Stimulated activated naive CD4-positive, alpha-beta T cell (primary cell): ENCODE data around the gene MGMT.

ENCODE experiments used
- DNase-seq, 6 experiments: peaks; one replicate each; lab custom pipeline; 2025; lab: John Stamatoyannopoulos, UW

MGMT gene

GRCh38 chr10:129689671-129690071, 222.6 kb downstream of the MGMT start:
- DNase-seq: no peak

- no peak for DNase-seq
Measured at GRCh38 chr10:129690248-129691070, 223.4 kb downstream of the MGMT start.

- no peak for DNase-seq
Measured at GRCh38 chr10:129692695-129693094, 225.7 kb downstream of the MGMT start.

- no peak for DNase-seq
Measured at GRCh38 chr10:129693382-129693781, 226.3 kb downstream of the MGMT start.

- no peak for DNase-seq
Measured at GRCh38 chr10:129694184-129694583, 227.1 kb downstream of the MGMT start.

DNA sequence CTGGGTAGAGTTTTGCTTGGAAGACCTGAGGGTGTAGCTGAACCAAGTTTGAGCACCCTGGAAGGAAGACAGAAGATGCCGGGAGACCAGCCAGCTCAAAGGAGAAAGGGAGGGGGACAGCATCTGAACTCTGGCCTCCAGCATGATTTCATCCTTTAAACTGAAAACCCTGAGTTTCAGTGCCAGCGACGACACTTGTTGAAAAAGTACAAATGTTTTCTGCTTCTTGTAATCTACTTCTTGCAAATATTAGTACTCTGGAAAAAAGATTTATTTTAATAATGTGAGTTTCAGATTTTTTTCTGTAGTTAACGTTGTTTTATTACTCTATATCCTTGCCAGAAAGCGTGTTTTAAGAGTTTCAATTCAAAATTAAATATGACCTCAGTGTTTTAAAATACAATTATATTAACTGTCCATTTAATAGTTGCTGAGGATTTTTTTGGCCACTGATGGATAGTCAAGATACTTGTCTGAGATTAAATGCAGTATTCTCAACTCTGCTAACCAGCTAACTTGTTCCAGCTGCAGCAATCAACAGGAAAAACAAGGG, 227.7 kb downstream of the MGMT start:
- DNase-seq: no peak

- no peak for DNase-seq
Measured at GRCh38 chr10:129695671-129696070, 228.6 kb downstream of the MGMT start.

- DNase-seq: no peak
Measured at GRCh38 chr10:129696636-129697035, 229.6 kb downstream of the MGMT start.

DNA sequence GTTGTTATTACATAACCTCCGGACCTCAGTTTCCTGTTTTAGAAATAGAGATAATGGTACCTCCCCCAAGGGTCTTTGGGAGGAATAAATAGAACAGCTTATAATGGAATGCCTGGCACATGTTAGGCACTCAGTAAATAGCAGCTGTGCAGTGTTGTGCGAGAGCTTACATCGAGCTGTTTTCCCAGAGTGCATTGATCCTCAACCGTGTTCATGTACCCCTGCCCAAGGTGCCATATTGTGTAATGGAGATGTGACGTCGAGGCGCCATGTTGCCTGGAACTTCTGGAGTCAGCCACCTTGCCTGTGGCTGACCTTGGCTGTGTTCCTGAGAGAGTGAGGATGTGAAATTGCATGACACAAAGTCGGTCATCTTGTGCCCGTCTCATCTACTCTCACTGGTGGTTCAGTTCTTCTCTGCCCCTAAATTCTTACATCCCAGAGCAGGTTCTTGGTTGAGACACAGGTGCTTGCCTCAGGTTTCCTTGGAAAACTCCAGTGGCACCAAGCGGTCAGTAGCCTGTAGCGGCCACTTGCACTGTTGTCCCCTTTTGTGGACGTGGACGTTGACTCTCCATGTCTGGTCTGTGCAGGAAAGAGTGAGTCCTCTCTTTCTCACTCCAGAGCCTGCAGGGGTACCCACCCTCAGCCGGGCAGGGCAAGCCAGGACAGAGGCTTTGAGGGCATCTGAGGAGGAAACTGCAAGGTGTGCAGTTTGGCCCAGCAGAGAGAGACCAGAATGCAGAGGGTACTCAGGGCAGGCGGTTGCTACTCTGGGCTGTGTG, 230.6 kb downstream of the MGMT start:
- DNase-seq: no peak

GRCh38 chr10:129699722-129700340, 232.8 kb downstream of the MGMT start:
- no peak for DNase-seq

DNA sequence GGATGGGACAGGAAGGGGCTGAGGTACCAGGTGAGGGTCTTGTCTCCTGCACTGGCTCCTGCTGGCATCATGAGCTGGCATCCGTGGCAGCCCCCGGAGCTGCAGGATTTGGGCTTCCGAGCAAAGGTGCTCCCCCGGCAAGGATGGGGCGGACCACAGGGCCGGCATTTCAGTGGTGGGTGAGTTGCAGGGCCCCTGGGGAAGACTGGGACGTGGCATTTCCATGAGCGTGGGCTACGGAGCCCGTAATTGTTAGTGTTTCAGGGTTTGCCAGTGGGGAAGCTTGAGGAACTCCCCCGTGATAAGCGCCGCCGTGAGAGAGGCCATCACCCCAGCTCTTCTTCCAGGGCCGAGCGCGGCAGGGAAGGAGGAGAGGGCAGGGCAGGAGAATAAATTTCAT, 235.6 kb downstream of the MGMT start:
- DNase-seq: no peak

DNA sequence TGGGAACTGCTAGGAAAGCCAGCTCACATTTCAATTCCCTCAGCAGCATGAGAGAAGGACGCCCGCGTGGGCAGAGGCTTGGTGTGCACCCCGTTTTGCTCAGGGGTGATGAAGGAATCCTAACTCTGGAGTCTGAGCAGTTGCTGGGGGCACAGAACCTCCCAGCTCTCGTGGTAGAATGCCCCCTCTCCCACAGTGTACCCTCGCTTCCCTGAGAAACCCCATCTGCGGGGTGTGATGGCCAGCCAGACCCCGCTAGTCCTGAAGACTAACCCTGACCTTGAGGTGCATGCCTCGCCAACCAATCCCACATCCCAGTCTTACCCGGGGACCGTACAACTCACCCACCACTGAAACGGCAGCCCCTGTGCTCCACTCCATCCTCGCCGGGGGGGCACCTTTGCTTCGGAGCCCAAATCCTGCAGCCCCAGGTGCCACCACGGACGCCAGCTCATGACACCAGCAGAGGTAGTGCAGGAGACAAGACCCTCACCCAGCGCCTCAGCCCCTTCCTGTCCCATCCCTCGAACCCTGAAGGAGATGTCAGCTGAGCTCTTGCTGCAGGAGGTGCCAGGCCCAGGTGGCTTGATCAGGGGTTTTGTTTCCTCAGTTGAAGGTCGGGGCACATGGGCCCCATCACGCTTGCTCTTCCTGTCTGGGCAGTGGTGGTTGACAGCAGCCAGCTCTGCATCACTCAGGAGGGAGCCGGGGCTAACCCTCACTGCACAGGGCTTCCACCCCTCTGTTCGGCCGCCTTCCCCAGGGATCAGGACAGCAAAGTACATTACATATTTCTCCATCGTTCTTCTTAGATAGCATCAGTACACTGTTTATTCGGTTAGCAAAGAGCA, 236.5 kb downstream of the MGMT start:
- no peak for DNase-seq

DNA sequence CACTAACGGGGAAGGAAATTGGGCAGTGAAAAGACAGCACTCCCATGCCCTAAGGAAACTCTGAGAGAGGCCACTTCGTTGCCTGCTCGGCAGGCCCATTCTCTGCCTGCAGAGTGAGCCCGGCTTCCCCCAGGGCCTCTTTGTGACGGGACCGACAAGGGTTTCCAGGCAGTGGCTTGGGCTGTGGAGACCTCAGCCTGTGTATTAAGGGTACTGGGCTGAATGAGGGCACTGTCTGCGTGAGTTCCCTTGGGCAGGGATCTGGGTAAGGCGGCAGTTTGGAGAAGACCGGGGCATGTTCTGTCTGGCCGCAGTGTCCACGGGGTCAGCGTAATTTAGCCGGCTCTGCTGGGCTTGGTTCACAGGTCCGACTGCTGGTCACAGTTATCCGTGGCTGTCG, 237.2 kb downstream of the MGMT start:
- no peak for DNase-seq

DNA sequence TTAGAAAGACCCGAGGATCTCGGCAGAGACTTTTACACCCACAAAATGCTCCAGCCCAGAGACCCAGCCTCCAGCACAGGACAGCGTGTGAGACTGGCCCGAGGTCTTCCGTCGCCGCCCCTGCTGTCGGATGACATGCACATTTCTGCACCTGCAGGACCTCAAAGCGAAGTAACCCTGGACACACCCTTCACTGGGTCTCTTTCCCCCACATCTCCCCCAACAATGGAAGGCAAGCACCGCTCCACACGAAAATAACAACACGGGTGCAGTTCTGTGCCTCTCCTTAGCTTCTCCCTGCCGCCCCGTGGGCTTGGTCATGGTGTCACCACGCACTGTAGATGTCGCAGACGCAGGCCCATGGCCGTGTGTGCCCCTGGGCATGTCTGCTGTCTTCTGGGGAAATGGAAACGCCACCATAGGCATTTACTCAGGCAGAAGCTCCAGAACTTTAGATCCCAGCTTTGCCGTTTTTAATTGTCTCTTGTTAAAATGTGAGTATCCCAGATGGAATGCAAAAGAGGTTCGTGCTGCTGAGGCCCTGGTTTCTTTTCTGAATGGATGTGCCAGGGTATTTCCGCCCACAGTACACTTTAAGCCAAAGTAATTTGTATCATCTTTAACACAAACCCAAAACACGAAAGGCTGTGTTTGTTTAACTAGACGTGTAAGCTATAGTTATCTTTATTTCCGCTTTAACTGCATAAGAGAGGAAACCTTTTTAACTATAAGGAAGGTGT, 237.9 kb downstream of the MGMT start:
- DNase-seq: no peak

DNA sequence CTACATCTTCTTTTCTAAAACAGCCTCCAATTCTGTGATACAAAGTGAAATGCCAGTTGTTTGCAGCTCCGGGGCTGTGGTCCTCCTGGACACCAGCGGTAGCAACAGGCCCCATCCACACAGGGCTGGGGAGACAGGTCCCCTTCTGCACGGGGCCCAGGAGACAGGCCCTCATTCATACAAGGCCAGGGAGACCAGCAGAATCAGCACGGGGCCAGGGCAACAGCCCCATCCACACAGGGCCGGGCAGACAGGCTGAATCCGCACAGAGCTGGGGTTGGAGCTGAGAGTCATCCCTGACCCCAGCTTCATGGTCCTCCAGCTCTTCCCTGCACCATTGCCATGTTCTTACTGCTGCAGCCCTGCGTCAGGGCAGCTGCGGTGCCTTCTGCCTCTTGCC, 238.6 kb downstream of the MGMT start:
- DNase-seq: no peak

DNA sequence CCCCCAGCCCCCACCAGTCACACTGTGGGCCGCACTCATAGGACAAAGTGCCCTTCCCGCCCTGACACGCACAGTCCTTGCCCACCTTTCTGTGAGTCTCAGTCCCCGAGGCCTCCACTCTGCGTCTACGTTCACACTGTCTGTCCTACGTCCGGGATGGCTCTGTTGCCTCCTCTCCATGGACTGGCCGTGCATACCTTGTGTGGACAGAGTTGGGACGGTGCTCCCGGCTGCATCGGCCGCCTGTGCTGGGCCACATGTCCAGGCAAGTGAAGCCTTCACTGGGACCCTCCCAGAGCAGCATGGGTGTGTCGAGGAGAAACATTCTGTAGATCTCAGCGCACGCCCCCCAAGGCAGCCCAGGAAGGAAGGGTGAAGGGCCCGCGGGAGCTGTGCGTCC, 239.0 kb downstream of the MGMT start:
- DNase-seq: no peak

DNA sequence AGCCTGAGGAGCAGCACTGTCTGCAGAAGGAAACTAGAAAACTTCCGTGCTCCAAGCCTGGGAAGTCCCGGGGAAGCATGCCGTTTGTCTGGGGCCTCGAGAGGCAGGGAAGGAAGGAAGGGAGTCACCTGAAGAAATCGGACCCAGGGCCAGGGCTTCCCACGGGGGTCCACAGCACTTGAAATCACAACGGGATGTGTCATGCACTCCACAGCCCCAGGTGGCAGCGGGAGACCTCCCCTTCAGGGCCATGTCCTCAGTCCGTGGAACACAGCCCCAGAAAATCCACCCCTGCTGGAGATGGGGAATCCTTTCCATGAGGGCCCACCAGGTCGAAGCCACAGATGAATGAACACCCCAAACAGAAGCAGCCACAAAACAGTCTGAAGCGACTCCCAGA, 239.5 kb downstream of the MGMT start:
- DNase-seq: no peak

DNA sequence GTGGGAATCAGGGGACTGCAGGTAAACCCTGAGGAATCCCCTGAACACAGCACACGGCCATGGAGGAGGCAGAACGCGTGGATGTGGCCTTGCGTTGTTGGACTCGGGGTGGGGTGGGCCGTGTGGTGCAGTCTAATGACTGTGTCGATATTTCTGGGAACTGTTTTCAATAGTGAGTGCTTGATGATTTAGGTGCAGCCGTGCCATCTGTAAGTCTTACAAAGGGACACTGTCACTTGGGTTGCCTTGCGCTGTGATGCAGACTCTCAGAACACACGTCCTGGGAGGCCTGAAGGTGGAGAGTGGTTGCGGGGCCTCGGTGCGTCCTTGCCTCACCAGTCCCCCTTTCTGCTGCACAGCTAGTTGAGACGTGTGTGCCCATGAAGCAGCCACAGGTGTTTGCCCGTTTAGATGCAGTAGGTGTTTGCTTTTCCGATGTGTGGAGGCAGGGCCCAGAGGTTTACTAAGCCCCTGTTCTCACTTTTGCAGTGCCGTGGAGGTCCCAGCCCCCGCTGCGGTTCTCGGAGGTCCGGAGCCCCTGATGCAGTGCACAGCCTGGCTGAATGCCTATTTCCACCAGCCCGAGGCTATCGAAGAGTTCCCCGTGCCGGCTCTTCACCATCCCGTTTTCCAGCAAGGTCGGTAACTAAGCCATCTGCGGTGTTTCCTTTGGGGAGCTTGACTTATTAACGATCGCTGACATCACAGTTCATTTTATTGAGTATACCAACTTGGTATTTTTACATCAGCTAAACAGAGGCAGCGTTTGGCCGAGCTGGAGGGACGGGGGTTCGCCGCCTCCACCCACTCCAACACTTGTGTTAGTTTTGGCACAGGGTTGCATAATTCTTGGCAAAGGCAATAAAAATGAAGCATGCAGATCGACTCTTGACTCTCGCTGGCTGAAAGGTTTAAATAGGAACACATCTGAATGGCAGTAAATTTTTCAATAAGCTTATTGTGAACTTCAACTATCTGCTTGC, 240.7 kb downstream of the MGMT start:
- DNase-seq: no peak

DNA sequence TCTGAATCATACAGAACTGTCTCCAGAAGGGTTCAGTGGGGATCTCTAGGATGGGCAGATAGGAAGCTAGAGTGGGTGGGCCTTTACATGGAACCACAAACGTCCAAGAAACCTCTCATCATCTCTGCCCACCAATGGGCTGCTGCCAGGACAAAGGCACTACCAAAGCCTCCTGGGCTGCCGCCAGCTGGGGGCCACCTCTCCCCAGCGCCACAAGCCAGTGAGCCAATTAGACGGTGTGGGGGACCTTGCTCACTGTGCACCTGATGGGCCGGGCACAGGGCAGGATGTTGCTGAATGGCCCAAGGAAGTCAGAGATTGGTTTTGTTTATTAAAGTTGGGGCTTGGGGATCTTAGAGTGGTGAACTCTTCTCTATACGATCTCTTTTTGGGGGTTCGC, 242.1 kb downstream of the MGMT start:
- DNase-seq: no peak
